Neuronal stem cell (in vitro differentiated cells): ENCODE results near the gene BAIAP2.

ENCODE experiments used
- DNase-seq: peaks from one replicate; pipeline ENCODE4 v3.0.0-alpha.2; 2013; ENCODE audit warnings: low spot score
- H2AFZ ChIP-seq: one replicate; pipeline ENCODE4 v1.6.1; 2013; ENCODE audit warnings: mild to moderate bottlenecking, low read length, inconsistent platforms
- H2AK5ac ChIP-seq: 2 replicates; pipeline ENCODE4 v1.6.1; 2013; ENCODE audit warnings: low read depth, mild to moderate bottlenecking, inconsistent platforms, low read length, moderate library complexity, mixed read lengths
- H2BK120ac ChIP-seq: 2 replicates; pipeline ENCODE4 v1.6.1; 2013; ENCODE audit warnings: low read depth, mild to moderate bottlenecking, inconsistent platforms, low read length, moderate library complexity, mixed read lengths
- H2BK12ac ChIP-seq: one replicate; pipeline ENCODE4 v1.6.1; 2013; ENCODE audit warnings: low read length, inconsistent platforms
- H2BK15ac ChIP-seq: 2 replicates; pipeline ENCODE4 v1.6.1; 2013; ENCODE audit warnings: mild to moderate bottlenecking, low read length, inconsistent platforms, mixed read lengths
- H2BK5ac ChIP-seq: one replicate; pipeline ENCODE4 v1.6.1; 2013; ENCODE audit warnings: inconsistent platforms, mild to moderate bottlenecking, low read length, moderate library complexity
- H3K14ac ChIP-seq: one replicate; pipeline ENCODE4 v1.6.1; 2013; ENCODE audit warnings: low read length, inconsistent platforms
- H3K18ac ChIP-seq: 2 replicates; pipeline ENCODE4 v1.6.1; 2013; ENCODE audit warnings: low read length, inconsistent platforms
- H3K23ac ChIP-seq: 2 replicates; pipeline ENCODE4 v1.6.1; 2013; ENCODE audit warnings: low read depth, mild to moderate bottlenecking, mixed read lengths, low read length, inconsistent platforms; ENCODE audit not compliant: poor library complexity
- H3K27ac ChIP-seq: replicated peaks from 3 replicates; pipeline ENCODE4 v1.5.1; 2013; ENCODE audit warnings: low read length, inconsistent platforms
- H3K27me3 ChIP-seq, 3 experiments: 2 replicates each; pipeline ENCODE4 v1.6.1; 2013; ENCODE audit warnings: low read length in 3 of 3, mild to moderate bottlenecking in 2 of 3, inconsistent platforms in 1 of 3, low read depth in 1 of 3, mixed read lengths in 1 of 3, moderate library complexity in 1 of 3; ENCODE audit not compliant: control insufficient read depth in 3 of 3, insufficient read depth in 3 of 3
- H3K36me3 ChIP-seq, 2 donors: replicated peaks in 1 of 2; 2 replicates each; pipeline ENCODE4 v1.6.1; 2013; ENCODE audit warnings: low read length in 2 of 2; ENCODE audit not compliant: control insufficient read depth in 2 of 2, insufficient read depth in 2 of 2
- H3K4ac ChIP-seq: 2 replicates; pipeline ENCODE4 v1.6.1; 2013; ENCODE audit warnings: inconsistent platforms, mild to moderate bottlenecking, low read length, moderate library complexity
- H3K4me1 ChIP-seq, 2 donors: 1 replicate in 1 of 2; 2 replicates in 1 of 2; pipeline ENCODE4 v1.6.1; 2013; ENCODE audit warnings: low read length in 2 of 2, low read depth in 1 of 2; ENCODE audit not compliant: control insufficient read depth in 2 of 2, insufficient read depth in 1 of 2
- H3K4me2 ChIP-seq: one replicate; pipeline ENCODE4 v1.6.1; 2013; ENCODE audit warnings: mild to moderate bottlenecking, low read length, inconsistent platforms; ENCODE audit not compliant: insufficient read depth, poor library complexity, severe bottlenecking
- H3K4me3 ChIP-seq, 2 donors: 2 replicates each; pipeline ENCODE4 v1.5.1; 2013; ENCODE audit warnings: low read length in 2 of 2, mild to moderate bottlenecking in 2 of 2, inconsistent platforms in 1 of 2, moderate library complexity in 1 of 2
- H3K79me1 ChIP-seq: one replicate; pipeline ENCODE4 v1.6.1; 2013; ENCODE audit warnings: low read depth, mild to moderate bottlenecking, inconsistent platforms, low read length, moderate library complexity
- H3K9ac ChIP-seq: one replicate; pipeline ENCODE4 v1.6.1; 2013; ENCODE audit warnings: mild to moderate bottlenecking, low read depth, low read length, inconsistent platforms; ENCODE audit not compliant: poor library complexity
- H3K9me3 ChIP-seq, 2 donors: replicated peaks in 1 of 2; 2 replicates each; pipeline versions ENCODE3 to v1.6.1; 2013; ENCODE audit warnings: low read length in 2 of 2, mild to moderate bottlenecking in 2 of 2, inconsistent platforms in 1 of 2, low read depth in 1 of 2, mixed read lengths in 1 of 2, moderate library complexity in 1 of 2; ENCODE audit not compliant: control insufficient read depth in 2 of 2, insufficient read depth in 1 of 2
- H4K8ac ChIP-seq: one replicate; pipeline ENCODE4 v1.6.1; 2013; ENCODE audit warnings: low read depth, mild to moderate bottlenecking, inconsistent platforms, low read length, moderate library complexity
- H4K91ac ChIP-seq: one replicate; pipeline ENCODE4 v1.6.1; 2013; ENCODE audit warnings: low read length, low read depth, mild to moderate bottlenecking, inconsistent platforms; ENCODE audit not compliant: poor library complexity
- WGBS, 2 donors: extraction: QIAGEN DNeasy Blood & Tissue Kit; methylation state at CpG; one replicate each; pipeline ENCODE4 v1.1.7; 2013; ENCODE audit warnings: missing lambda C conversion rate in 2 of 2, mixed read lengths in 1 of 2; ENCODE audit not compliant: insufficient read length in 2 of 2, insufficient replicate concordance in 1 of 2; ENCODE audit errors: extremely low coverage in 2 of 2; 5-methylcytosine and 5-hydroxymethylcytosine counted together

Gene BAIAP2

GRCh38 chr17:80998748-80999535, 36.0 kb upstream of the BAIAP2 start:
- no CpG with 5 or more reads among the region's 39 CpGs for WGBS, 2 donors
- H4K91ac ChIP-seq, result no peak overlapping the region
- H2BK12ac ChIP-seq, result no peak overlapping the region
- H3K27ac ChIP-seq, result no peak overlapping the region
- no peak overlapping the region for H3K4ac ChIP-seq
- no peak overlapping the region for H2BK5ac ChIP-seq
- H3K4me3 ChIP-seq, result no peak overlapping the region
- H3K18ac ChIP-seq, result no peak overlapping the region
- H2AFZ ChIP-seq, result no peak overlapping the region
- H2BK15ac ChIP-seq, result no peak overlapping the region
- H2BK120ac ChIP-seq, result no peak overlapping the region
- peaks cover 5% of the 10 kb centered on the region for H3K79me1 ChIP-seq
- no peaks in the 10 kb centered on the region for H3K9me3 ChIP-seq
- H4K8ac ChIP-seq, result peak overlapping the region; percentile 65
- no peak overlapping the region for H3K23ac ChIP-seq
- H3K9ac ChIP-seq, result no peak overlapping the region
- H3K4me1 ChIP-seq, result peaks cover 4% of the 10 kb centered on the region in 2 donors
- H2AK5ac ChIP-seq, result no peak overlapping the region
- peaks cover 24 to 54% of the 10 kb centered on the region in 2 donors for H3K36me3 ChIP-seq
- DNase-seq, result no peak
- peaks cover 0 to 3% (median 0%) of the 10 kb centered on the region in 3 experiments for H3K27me3 ChIP-seq
- no peak overlapping the region for H3K14ac ChIP-seq
- H3K4me2 ChIP-seq, result no peak overlapping the region

DNA sequence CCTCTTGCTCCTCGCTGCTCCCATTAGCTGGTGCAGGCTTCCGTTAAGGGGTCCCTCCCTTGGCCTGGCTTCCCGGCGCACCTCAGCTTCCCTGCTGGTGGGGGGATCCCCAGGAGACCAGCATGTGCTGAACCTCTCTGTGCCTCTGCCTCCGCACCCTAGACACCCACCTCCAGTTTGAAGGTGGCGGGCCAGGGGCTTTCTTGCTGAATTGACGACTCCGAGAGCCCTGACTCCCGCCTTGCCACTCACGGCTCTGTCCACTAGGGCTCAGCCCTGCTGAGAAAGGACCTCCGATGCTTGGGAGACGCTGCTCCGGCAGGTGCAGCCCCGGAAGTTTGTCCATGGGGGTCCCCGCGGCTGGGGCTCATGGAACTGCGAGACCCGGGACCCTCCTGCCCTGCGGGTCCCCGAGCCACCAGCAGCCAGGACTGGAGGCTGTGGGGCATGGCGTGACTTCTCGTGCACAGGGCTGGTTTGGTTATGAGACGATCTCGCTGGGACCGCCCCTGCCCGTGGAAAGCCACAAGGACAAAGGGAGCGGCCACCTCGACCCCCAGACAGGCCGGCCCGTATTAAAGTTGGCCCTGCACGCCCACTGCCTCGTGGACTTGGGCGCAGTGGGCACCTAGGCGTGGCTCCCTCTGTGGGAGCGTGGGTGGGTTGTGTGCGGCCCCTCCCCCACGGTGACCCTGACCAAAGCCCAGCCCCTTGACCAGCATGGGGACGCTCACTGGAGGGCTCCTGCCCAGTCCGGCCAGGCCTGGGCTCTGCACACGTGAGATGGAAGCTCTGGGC, 35.2 kb upstream of the BAIAP2 start:
- no peak overlapping the region for H3K27ac ChIP-seq
- peak overlapping the region; percentile 65 for H4K8ac ChIP-seq
- no peak overlapping the region for H2AFZ ChIP-seq
- no peak overlapping the region for H3K4me2 ChIP-seq
- H3K14ac ChIP-seq, result no peak overlapping the region
- H3K4ac ChIP-seq, result no peak overlapping the region
- H2AK5ac ChIP-seq, result no peak overlapping the region
- no peak overlapping the region for H2BK5ac ChIP-seq
- no peak overlapping the region for H3K9ac ChIP-seq
- no peaks in the 10 kb centered on the region for H3K9me3 ChIP-seq
- H4K91ac ChIP-seq, result no peak overlapping the region
- no peak overlapping the region for H2BK120ac ChIP-seq
- H2BK15ac ChIP-seq, result no peak overlapping the region
- peaks cover 24 to 54% of the 10 kb centered on the region in 2 donors for H3K36me3 ChIP-seq
- peaks cover 7% of the 10 kb centered on the region in 2 donors for H3K4me1 ChIP-seq
- no peak overlapping the region for H3K18ac ChIP-seq
- no peak overlapping the region for H2BK12ac ChIP-seq
- DNase-seq, result no peak
- H3K27me3 ChIP-seq, result peaks cover 0 to 7% (median 6%) of the 10 kb centered on the region in 3 experiments
- no peak overlapping the region for H3K4me3 ChIP-seq
- no CpG with 5 or more reads among the region's 40 CpGs for WGBS, 2 donors
- H3K23ac ChIP-seq, result peak overlapping the region; percentile 65
- peaks cover 3% of the 10 kb centered on the region for H3K79me1 ChIP-seq

- Histone ChIP-seq H3K36me3 (peaks cover 22 to 49% of the 10 kb centered on the region in 2 donors), H3K4me3 (no peak overlapping the region), H2BK15ac (no peak overlapping the region), H4K8ac (no peak overlapping the region), H3K4me1 (peaks cover 7% of the 10 kb centered on the region in 2 donors), H3K18ac (no peak overlapping the region), H3K9ac (no peak overlapping the region), H4K91ac (no peak overlapping the region), H2BK120ac (no peak overlapping the region), H3K27ac (no peak overlapping the region), H3K79me1 (peaks cover 3% of the 10 kb centered on the region), H3K14ac (no peak overlapping the region), H3K27me3 (peaks cover 0 to 9% (median 9%) of the 10 kb centered on the region in 3 experiments), H2BK5ac (no peak overlapping the region), H3K4ac (no peak overlapping the region), H2AFZ (no peak overlapping the region), H3K4me2 (no peak overlapping the region), H2AK5ac (no peak overlapping the region), H3K9me3 (no peaks in the 10 kb centered on the region), H3K23ac (peak overlapping the region; percentile 65), H2BK12ac (no peak overlapping the region)
- no peak for DNase-seq
- WGBS, 2 donors, result no CpG with 5 or more reads among the region's 8 CpGs
These were observed 34.7 kb upstream of the BAIAP2 start for GRCh38 chr17:81000334-81000630.
